ENCODE data around the gene BORCS8. TPM values are rescaled to one million over a fixed set of nuclear protein-coding genes. Genes with fewer than 3 reads are reported as not detected.
A peak's percentile ranks its signal among the peaks of the same experiment; 100 is the strongest.
"Not testable (repeated sequence)": the region's sequence is repeated elsewhere in the genome, so short reads cannot be mapped to it uniquely, and the experiment has no call there.

BORCS8 gene
- total and polyA plus RNA-seq, 4 experiments from 2014 or later = 24.4 to 41.2 (median 32.6) TPM

GRCh38 chr19:19142347-19142746 is 49.6 kb downstream of the BORCS8 start:
- POLR2A ChIA-PET (ENCODE audit: partially characterized antibody) = no interaction called here
- H3K4me1 ChIP-seq (ENCODE audit: insufficient read depth, low read length) = peaks cover 19% of the 10 kb centered on the region
- no peak overlapping the region for H3K4me3 Mint-ChIP-seq

GRCh38 chr19:19140476-19140875 is 51.5 kb downstream of the BORCS8 start:
- H3K27me3 ChIP-seq (ENCODE audit: insufficient read depth, low read length) = no peaks in the 10 kb centered on the region
- H3K27ac Mint-ChIP-seq = no peak overlapping the region
- H3K9me3 Mint-ChIP-seq = no peaks in the 10 kb centered on the region
- no peaks in the 10 kb centered on the region for H3K9me3 ChIP-seq (ENCODE audit: control insufficient read depth in 1 of 2, low read length in 2 of 2)
- CTCF ChIA-PET (ENCODE audit: partially characterized antibody) = interaction anchor here (0.5 to 6.2 kb wide), 10 partner anchors 8 to 350 kb away, joined by 3 to 60 read pairs (median 4); partner anchors contain the start of genes COPE and DDX49
- no peak for DNase-seq
- peaks cover 24% of the 10 kb centered on the region for H3K4me1 ChIP-seq (ENCODE audit: insufficient read depth, low read length)
- no peak overlapping the region for H3K27ac ChIP-seq (ENCODE audit: low read depth, low read length)
- H3K4me3 Mint-ChIP-seq = no peak overlapping the region
- no peaks in the 10 kb centered on the region for H3K36me3 ChIP-seq (ENCODE audit: insufficient read depth, low read length)
- peaks cover 0 to 3% of the 10 kb centered on the region in 2 donors for H3K36me3 Mint-ChIP-seq
- no peak overlapping the region for H3K4me3 ChIP-seq (ENCODE audit: low read length in 2 of 2)
- no peaks in the 10 kb centered on the region for H3K27me3 Mint-ChIP-seq
- POLR2A ChIA-PET (ENCODE audit: partially characterized antibody) = no interaction called here
- intact Hi-C loops (cut with micrococcal nuclease) = no loop called here
- peaks cover 10 to 28% (median 16%) of the 10 kb centered on the region in 4 donors for H3K4me1 Mint-ChIP-seq

More at GRCh38 chr19:19142347-19142746, 49.6 kb downstream of the BORCS8 start:
- Mint-ChIP-seq H3K27me3 (no peaks in the 10 kb centered on the region), H3K27ac (peak overlapping the region in 1 of 7 donors; percentile 29), H3K4me1 (peaks cover 9 to 21% (median 12%) of the 10 kb centered on the region in 4 donors), H3K9me3 (no peaks in the 10 kb centered on the region), H3K36me3 (peaks cover 0 to 3% of the 10 kb centered on the region in 2 donors)
- Histone ChIP-seq H3K27ac (ENCODE audit: low read depth, low read length) (no peak overlapping the region), H3K4me3 (ENCODE audit: low read length in 2 of 2) (no peak overlapping the region), H3K27me3 (ENCODE audit: insufficient read depth, low read length) (no peaks in the 10 kb centered on the region), H3K36me3 (ENCODE audit: insufficient read depth, low read length) (no peaks in the 10 kb centered on the region), H3K9me3 (ENCODE audit: control insufficient read depth in 1 of 2, low read length in 2 of 2) (no peaks in the 10 kb centered on the region)
- CTCF ChIA-PET (ENCODE audit: partially characterized antibody) = interaction anchor here (0.6 to 6.2 kb wide), 2 partner anchors 14 to 91 kb away, joined by 3 to 60 read pairs; no protein-coding TSS in a partner anchor
- DNase-seq = no peak
- intact Hi-C loops (cut with micrococcal nuclease) = no loop called here

GRCh38 chr19:19139876-19140229 is 52.1 kb downstream of the BORCS8 start:
- peaks cover 10 to 32% (median 19%) of the 10 kb centered on the region in 4 donors for H3K4me1 Mint-ChIP-seq
- intact Hi-C loops (cut with micrococcal nuclease) = loop anchor here (1.0 to 5.0 kb wide), 5 partner anchors 52 to 221 kb away; partner anchors contain the start of genes BORCS8, COPE, DDX49 and MAU2
- Histone ChIP-seq H3K9me3 (ENCODE audit: control insufficient read depth in 1 of 2, low read length in 2 of 2) (no peaks in the 10 kb centered on the region), H3K36me3 (ENCODE audit: insufficient read depth, low read length) (no peaks in the 10 kb centered on the region), H3K27ac (ENCODE audit: low read depth, low read length) (no peak overlapping the region), H3K4me1 (ENCODE audit: insufficient read depth, low read length) (peaks cover 26% of the 10 kb centered on the region), H3K4me3 (ENCODE audit: low read length in 2 of 2) (no peak overlapping the region), H3K27me3 (ENCODE audit: insufficient read depth, low read length) (no peaks in the 10 kb centered on the region)
- peaks cover 0 to 1% of the 10 kb centered on the region in 2 donors for H3K36me3 Mint-ChIP-seq
- no peak for DNase-seq
- POLR2A ChIA-PET (ENCODE audit: partially characterized antibody) = no interaction called here
- no peaks in the 10 kb centered on the region for H3K27me3 Mint-ChIP-seq
- peak overlapping the region in 1 of 7 donors; percentile 75 for H3K27ac Mint-ChIP-seq
- H3K4me3 Mint-ChIP-seq = peak overlapping the region in 1 of 8 donors; percentile 41
- no peaks in the 10 kb centered on the region for H3K9me3 Mint-ChIP-seq
- CTCF ChIA-PET (ENCODE audit: partially characterized antibody) = interaction anchor here (1.6 to 6.2 kb wide), 4 partner anchors 35 to 221 kb away, joined by 3 to 60 read pairs (median 10); partner anchors contain the start of genes COPE and DDX49

GRCh38 chr19:19138109-19138981 is 53.6 kb downstream of the BORCS8 start, which contains the start of gene TMEM161A:
Gene TMEM161A (minus strand): TSS chr19:19138478. CDS start chr19:19138428, 50 bp downstream.
- Mint-ChIP-seq H3K9me3 (no peaks in the 10 kb centered on the region), H3K4me1 (peaks cover 10 to 32% (median 21%) of the 10 kb centered on the region in 4 donors), H3K27ac (peak within 1 kb of the TSS; percentile 76 to 99 (median 96)), H3K36me3 (peaks cover 1 to 3% of the 10 kb centered on the region in 2 donors), H3K27me3 (no peaks in the 10 kb centered on the region), H3K4me3 (peak within 1 kb of the TSS; percentile 91 to 99 (median 98))
- Histone ChIP-seq H3K36me3 (ENCODE audit: insufficient read depth, low read length) (no peaks in the 10 kb centered on the region), H3K27me3 (ENCODE audit: insufficient read depth, low read length) (no peaks in the 10 kb centered on the region), H3K9me3 (ENCODE audit: control insufficient read depth in 1 of 2, low read length in 2 of 2) (no peaks in the 10 kb centered on the region), H3K4me1 (ENCODE audit: insufficient read depth, low read length) (peaks cover 28% of the 10 kb centered on the region), H3K27ac (ENCODE audit: low read depth, low read length) (peak within 1 kb of the TSS; percentile 71), H3K4me3 (ENCODE audit: low read length in 2 of 2) (peak within 1 kb of the TSS; percentile 80 to 85)
- ChIA-PET POLR2A (ENCODE audit: partially characterized antibody) (interaction anchor here (1.2 kb wide), 1 partner anchor 75 kb away, joined by 3 read pairs; the partner anchor contains the start of gene SLC25A42), CTCF (ENCODE audit: partially characterized antibody) (interaction anchor here (0.9 to 6.2 kb wide), 4 partner anchors 71 to 87 kb away, joined by 3 to 60 read pairs (median 8); no protein-coding TSS in a partner anchor)
- intact Hi-C loops (cut with micrococcal nuclease) = loop anchor here (2.0 to 5.0 kb wide), 4 partner anchors 54 to 220 kb away; partner anchors contain the start of genes BORCS8, COPE, DDX49 and MAU2
- peak; percentile 93 to 97 (median 94) for DNase-seq

- no peaks in the 10 kb centered on the region for H3K27me3 ChIP-seq (ENCODE audit: insufficient read depth, low read length)
- H3K27ac ChIP-seq (ENCODE audit: low read depth, low read length) = peak overlapping the region; percentile 71
- H3K4me3 ChIP-seq (ENCODE audit: low read length in 2 of 2) = peak overlapping the region; percentile 80 to 85
- Mint-ChIP-seq H3K27ac (peak overlapping the region in 5 of 7 donors; percentile 48 to 99 (median 94)), H3K36me3 (peaks cover 1 to 3% of the 10 kb centered on the region in 2 donors), H3K4me3 (peak overlapping the region; percentile 91 to 99 (median 98)), H3K27me3 (no peaks in the 10 kb centered on the region), H3K9me3 (peaks cover 0 to 2% (median 0%) of the 10 kb centered on the region in 8 donors), H3K4me1 (peaks cover 10 to 32% (median 21%) of the 10 kb centered on the region in 4 donors)
- no peaks in the 10 kb centered on the region for H3K36me3 ChIP-seq (ENCODE audit: insufficient read depth, low read length)
- POLR2A ChIA-PET (ENCODE audit: partially characterized antibody) = interaction anchor here (1.1 kb wide), 1 partner anchor 72 kb away, joined by 3 read pairs; no protein-coding TSS in a partner anchor
- DNase-seq = no peak
- CTCF ChIA-PET (ENCODE audit: partially characterized antibody) = no interaction called here
- intact Hi-C loops (cut with micrococcal nuclease) = loop anchor here (2.0 to 5.0 kb wide), 4 partner anchors 55 to 219 kb away; partner anchors contain the start of genes BORCS8, COPE, DDX49 and MAU2
- peaks cover 28% of the 10 kb centered on the region for H3K4me1 ChIP-seq (ENCODE audit: insufficient read depth, low read length)
- H3K9me3 ChIP-seq (ENCODE audit: control insufficient read depth in 1 of 2, low read length in 2 of 2) = no peaks in the 10 kb centered on the region
Observed at GRCh38 chr19:19137556-19138108, 54.3 kb downstream of the BORCS8 start.

GRCh38 chr19:19135713-19136112 is 56.2 kb downstream of the BORCS8 start:
- not testable (repeated sequence) for DNase-seq; H3K27me3 ChIP-seq (ENCODE audit: insufficient read depth, low read length); H3K27me3 Mint-ChIP-seq; H3K9me3 ChIP-seq (ENCODE audit: control insufficient read depth in 1 of 2, low read length in 2 of 2); H3K36me3 ChIP-seq (ENCODE audit: insufficient read depth, low read length); H3K27ac ChIP-seq (ENCODE audit: low read depth, low read length); H3K4me3 ChIP-seq (ENCODE audit: low read length in 2 of 2); H3K4me3 Mint-ChIP-seq; H3K27ac Mint-ChIP-seq
- Mint-ChIP-seq H3K4me1 (peaks cover 10 to 32% (median 21%) of the 10 kb centered on the region in 4 donors), H3K9me3 (peaks cover 0 to 11% (median 2%) of the 10 kb centered on the region in 8 donors), H3K36me3 (peaks cover 5 to 11% of the 10 kb centered on the region in 2 donors)
- ChIA-PET CTCF (ENCODE audit: partially characterized antibody) (interaction anchor here (0.7 to 2.8 kb wide), 4 partner anchors 8 to 81 kb away, joined by 3 to 11 read pairs (median 6); no protein-coding TSS in a partner anchor), POLR2A (ENCODE audit: partially characterized antibody) (interaction anchor here (1.1 kb wide), 1 partner anchor 10 kb away, joined by 3 read pairs; no protein-coding TSS in a partner anchor)
- intact Hi-C loops (cut with micrococcal nuclease) = loop anchor here (5.0 kb wide), 2 partner anchors 57 to 187 kb away; partner anchors contain the start of genes BORCS8, MAU2, RFXANK and SUGP1
- peaks cover 28% of the 10 kb centered on the region for H3K4me1 ChIP-seq (ENCODE audit: insufficient read depth, low read length)

Measured in CD4-positive, alpha-beta memory T cell (primary cell).